NCI-H128 (cell line): ENCODE results near the gene GPR37.

Source experiments
- DNase-seq: peaks from one replicate; lab custom pipeline; 2025; ENCODE audit not compliant: unreplicated experiment; lab: John Stamatoyannopoulos, UW

GPR37 gene

GRCh38 chr7:124765401-124766352, at the start of gene GPR37:
Gene GPR37, minus strand, starts transcription at chr7:124765792. Its CDS starts 816 bp downstream, at chr7:124764976.
- no peak for DNase-seq

GRCh38 chr7:124813994-124814798, 48.6 kb upstream of the GPR37 start:
- no peak for DNase-seq

- DNase-seq, result no peak
Measured at GRCh38 chr7:124812764-124813163, 47.2 kb upstream of the GPR37 start.

- no peak for DNase-seq
Measured at GRCh38 chr7:124811341-124811740, 45.7 kb upstream of the GPR37 start.

GRCh38 chr7:124810605-124811004, 45.0 kb upstream of the GPR37 start:
- DNase-seq, result no peak

- DNase-seq, result no peak
Measured at GRCh38 chr7:124808206-124808605, 42.6 kb upstream of the GPR37 start.

- no peak for DNase-seq
Measured at GRCh38 chr7:124801330-124801895, 35.8 kb upstream of the GPR37 start.

- no peak for DNase-seq
Measured at GRCh38 chr7:124800386-124800785, 34.8 kb upstream of the GPR37 start.

GRCh38 chr7:124799448-124799847, 33.9 kb upstream of the GPR37 start:
- DNase-seq, result no peak

- DNase-seq, result no peak
Measured at GRCh38 chr7:124796771-124797170, 31.2 kb upstream of the GPR37 start.

- DNase-seq, result no peak
Measured at GRCh38 chr7:124792696-124793095, 27.1 kb upstream of the GPR37 start.

GRCh38 chr7:124792002-124792401, 26.4 kb upstream of the GPR37 start:
- DNase-seq, result no peak

- DNase-seq, result no peak
Measured at GRCh38 chr7:124791426-124791825, 25.8 kb upstream of the GPR37 start.

GRCh38 chr7:124790645-124791044, 25.1 kb upstream of the GPR37 start:
- no peak for DNase-seq

GRCh38 chr7:124785994-124786393, 20.4 kb upstream of the GPR37 start:
- DNase-seq, result no peak

- DNase-seq, result no peak
Measured at GRCh38 chr7:124784879-124785818, 19.6 kb upstream of the GPR37 start.

GRCh38 chr7:124783271-124783670, 17.7 kb upstream of the GPR37 start:
- no peak for DNase-seq

- no peak for DNase-seq
Measured at GRCh38 chr7:124781907-124782734, 16.5 kb upstream of the GPR37 start.

GRCh38 chr7:124781418-124781817, 15.8 kb upstream of the GPR37 start:
- DNase-seq, result no peak

GRCh38 chr7:124780608-124781007, 15.0 kb upstream of the GPR37 start:
- no peak for DNase-seq
